ENCODE measurements around the gene MEGF11. TPM values are rescaled to one million over a fixed set of nuclear protein-coding genes. Genes with fewer than 3 reads are reported as not detected.

The MEGF11 gene
- total RNA-seq, 1 donor, result under 0.01 TPM

DNA sequence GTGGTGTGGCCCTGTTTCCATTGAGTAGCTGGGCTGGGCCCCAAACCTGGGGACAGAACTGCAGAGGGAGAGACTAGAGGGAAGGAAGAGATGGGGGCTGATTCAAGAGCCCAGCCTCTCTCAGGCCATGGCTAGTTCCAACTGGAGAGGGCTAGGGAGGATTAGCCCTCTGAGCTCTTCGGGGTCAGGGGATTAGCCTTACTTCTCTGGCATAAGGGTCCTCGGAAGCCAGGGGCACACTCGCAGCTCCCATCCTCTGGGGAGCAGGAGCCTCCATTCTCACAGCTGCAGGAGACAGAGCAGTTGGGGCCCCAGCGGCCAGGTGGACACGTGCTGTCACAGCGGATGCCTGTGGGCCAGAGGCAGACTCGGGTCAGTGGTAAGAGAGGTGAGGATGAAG, 330.9 kb downstream of the MEGF11 start:
- no peak for DNase-seq (ENCODE audit: low read depth)
- H3K4me3 ChIP-seq (ENCODE audit: low read depth, low read length), result no peak overlapping the region
- TF ChIP-seq, protein P1, sequence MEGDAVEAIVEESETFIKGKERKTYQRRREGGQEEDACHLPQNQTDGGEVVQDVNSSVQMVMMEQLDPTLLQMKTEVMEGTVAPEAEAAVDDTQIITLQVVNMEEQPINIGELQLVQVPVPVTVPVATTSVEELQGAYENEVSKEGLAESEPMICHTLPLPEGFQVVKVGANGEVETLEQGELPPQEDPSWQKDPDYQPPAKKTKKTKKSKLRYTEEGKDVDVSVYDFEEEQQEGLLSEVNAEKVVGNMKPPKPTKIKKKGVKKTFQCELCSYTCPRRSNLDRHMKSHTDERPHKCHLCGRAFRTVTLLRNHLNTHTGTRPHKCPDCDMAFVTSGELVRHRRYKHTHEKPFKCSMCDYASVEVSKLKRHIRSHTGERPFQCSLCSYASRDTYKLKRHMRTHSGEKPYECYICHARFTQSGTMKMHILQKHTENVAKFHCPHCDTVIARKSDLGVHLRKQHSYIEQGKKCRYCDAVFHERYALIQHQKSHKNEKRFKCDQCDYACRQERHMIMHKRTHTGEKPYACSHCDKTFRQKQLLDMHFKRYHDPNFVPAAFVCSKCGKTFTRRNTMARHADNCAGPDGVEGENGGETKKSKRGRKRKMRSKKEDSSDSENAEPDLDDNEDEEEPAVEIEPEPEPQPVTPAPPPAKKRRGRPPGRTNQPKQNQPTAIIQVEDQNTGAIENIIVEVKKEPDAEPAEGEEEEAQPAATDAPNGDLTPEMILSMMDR (IDR thresholded peaks at IDR 0.05; ENCODE audit: insufficient read depth, low read depth, low read length), result no peak

DNA sequence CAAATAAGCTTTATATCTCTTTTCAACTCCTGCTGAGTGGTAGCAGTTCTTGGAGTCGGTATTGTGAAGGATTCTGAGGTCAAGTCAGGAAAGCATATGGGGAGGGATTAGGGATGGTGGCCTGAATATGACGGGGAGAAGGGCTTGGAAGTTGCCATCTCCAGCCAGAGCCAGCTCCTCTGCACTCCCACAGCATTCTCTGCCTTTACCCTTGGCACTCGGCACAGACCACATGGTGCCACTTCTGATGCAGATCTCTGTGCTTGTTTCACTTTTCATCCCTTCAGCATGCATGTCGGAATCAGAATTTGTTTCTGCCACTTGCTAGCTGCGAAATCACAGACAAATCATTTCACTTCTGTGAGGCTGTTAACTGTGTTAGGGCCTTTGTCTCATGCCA, 331.8 kb downstream of the MEGF11 start:
- H3K4me3 ChIP-seq (ENCODE audit: low read depth, low read length), result no peak overlapping the region
- no peak for DNase-seq (ENCODE audit: low read depth)
- TF ChIP-seq, protein P1 (IDR thresholded peaks at IDR 0.05; ENCODE audit: insufficient read depth, low read depth, low read length), result no peak

DNA sequence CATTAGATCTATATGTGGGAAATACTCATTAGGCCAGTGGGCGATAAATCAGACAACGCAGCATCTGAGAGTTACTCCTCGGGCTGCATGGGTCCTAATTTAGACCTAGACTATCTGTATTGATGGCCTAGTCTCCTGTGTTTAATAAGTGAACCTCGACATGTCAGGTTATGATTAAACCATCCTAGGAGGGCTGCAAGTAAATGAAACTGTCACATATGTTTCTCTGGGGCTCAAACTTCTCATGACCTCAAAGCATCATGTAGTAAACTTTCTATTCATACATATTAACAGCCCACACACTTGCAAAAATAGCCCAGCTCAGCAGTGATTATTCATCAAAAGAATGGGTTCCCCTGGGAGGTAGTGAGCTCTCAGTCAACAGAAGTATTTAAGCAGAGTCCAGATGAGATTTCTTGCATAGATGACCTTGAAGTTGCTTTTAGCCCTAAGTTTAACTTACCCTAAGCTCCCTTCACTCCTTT, 332.7 kb downstream of the MEGF11 start:
- TF ChIP-seq, protein P1 (IDR thresholded peaks at IDR 0.05; ENCODE audit: insufficient read depth, low read depth, low read length), result no peak
- DNase-seq (ENCODE audit: low read depth), result no peak
- no peak overlapping the region for H3K4me3 ChIP-seq (ENCODE audit: low read depth, low read length)

DNA sequence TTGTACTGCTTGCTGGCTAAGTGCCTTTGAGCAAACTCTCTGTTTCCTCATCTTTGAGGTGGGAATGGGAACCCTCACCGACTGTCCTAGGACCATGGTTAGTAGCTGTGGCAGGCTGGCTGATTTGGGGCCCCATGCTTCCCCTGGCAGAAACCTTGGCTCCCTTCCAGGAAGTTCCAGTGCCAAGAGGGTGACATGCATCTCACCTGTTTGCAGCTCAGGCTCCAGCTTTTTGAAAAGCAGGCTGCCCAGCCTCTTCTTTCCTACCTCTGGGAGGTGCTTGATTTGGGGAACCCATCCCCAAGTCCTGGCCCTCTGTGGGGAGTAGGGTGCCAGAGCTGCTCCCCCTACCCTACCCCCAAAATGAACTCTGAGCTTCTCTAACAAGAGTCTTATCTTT, 333.4 kb downstream of the MEGF11 start:
- no peak for DNase-seq (ENCODE audit: low read depth)
- no peak overlapping the region for H3K4me3 ChIP-seq (ENCODE audit: low read depth, low read length)
- TF ChIP-seq, protein P1 (IDR thresholded peaks at IDR 0.05; ENCODE audit: insufficient read depth, low read depth, low read length), result no peak

DNA sequence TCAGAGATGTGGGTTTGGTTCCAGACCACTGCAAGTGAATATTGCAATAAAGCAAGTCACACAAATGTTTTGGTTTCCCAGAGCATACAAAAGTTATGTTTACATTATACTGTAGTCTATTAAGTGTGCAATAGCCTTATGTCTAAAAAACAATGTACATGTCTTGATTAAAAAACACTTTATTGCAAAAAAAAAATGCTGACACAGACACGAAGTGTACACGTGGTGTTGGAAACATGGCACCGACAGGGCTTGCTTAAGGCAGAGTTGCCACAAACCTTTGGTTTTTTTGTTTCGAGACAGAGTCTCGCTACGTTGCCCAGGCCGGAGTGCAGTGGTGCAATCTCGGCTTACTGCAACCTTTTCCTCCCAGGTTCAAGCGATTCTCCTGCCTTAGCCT, 334.2 kb downstream of the MEGF11 start:
- no peak overlapping the region for H3K4me3 ChIP-seq (ENCODE audit: low read depth, low read length)
- TF ChIP-seq, protein P1 (IDR thresholded peaks at IDR 0.05; ENCODE audit: insufficient read depth, low read depth, low read length), result no peak
- no peak for DNase-seq (ENCODE audit: low read depth)

DNA sequence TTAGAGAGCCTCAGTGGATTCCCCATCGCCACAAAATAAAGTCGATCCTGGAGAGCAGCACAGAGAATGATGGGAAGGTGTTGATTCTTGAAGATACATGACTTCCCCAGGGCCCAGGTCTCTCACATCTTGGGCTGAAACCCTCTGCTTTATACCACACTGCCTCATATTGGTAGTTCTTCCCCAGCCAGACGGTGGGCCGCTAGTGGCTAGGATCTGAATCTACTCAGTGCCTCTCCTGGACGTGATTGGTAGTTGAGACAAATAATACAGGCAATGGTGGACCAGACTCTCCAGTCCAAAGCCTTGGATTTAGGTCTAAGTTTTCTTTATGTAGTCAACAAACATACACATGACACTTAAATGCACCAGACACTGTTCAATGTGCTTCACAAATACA, 334.6 kb downstream of the MEGF11 start:
- DNase-seq (ENCODE audit: low read depth), result no peak
- no peak overlapping the region for H3K4me3 ChIP-seq (ENCODE audit: low read depth, low read length)
- TF ChIP-seq, protein P1 (IDR thresholded peaks at IDR 0.05; ENCODE audit: insufficient read depth, low read depth, low read length), result no peak

DNA sequence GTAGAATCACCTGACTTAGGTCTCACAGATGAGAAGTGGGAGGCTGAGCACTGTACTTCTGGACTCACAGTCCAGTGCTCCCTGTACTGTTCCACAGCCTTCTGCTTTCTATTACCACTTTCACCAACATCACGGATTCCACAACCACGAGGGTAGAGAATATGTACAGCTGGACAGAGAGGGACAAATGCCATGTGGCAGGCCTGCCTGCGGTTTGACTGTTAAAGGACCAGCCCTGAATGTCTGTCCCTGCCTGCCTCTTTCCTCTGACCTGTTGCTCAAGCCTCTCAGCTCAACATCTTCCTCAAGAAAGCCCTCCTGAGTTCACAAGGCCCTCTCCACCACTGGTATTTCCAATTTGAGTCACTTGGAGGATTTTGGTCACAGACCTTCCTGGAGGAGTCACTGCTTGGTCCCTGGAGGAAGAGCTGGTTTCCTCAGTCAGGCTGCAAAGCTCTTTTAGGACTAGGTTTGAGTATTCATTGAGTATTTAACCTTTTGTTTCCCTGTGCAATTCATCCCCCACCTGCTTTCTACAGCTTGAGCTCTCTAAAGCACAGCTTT, 335.1 kb downstream of the MEGF11 start:
- DNase-seq (ENCODE audit: low read depth), result no peak
- TF ChIP-seq, protein P1 (IDR thresholded peaks at IDR 0.05; ENCODE audit: insufficient read depth, low read depth, low read length), result no peak
- H3K4me3 ChIP-seq (ENCODE audit: low read depth, low read length), result no peak overlapping the region

Data from fibroblast of villous mesenchyme (primary cell).